GM19328 (cell line): ENCODE results near the gene RNF141.

Experiments used
- ATAC-seq: cut with Tn5 transposase; IDR thresholded peaks from one replicate; pipeline ENCODE4 v1.9.1; 2021; ENCODE audit warnings: mild to moderate bottlenecking, moderate library complexity; ENCODE audit not compliant: unreplicated experiment

RNF141 gene

DNA sequence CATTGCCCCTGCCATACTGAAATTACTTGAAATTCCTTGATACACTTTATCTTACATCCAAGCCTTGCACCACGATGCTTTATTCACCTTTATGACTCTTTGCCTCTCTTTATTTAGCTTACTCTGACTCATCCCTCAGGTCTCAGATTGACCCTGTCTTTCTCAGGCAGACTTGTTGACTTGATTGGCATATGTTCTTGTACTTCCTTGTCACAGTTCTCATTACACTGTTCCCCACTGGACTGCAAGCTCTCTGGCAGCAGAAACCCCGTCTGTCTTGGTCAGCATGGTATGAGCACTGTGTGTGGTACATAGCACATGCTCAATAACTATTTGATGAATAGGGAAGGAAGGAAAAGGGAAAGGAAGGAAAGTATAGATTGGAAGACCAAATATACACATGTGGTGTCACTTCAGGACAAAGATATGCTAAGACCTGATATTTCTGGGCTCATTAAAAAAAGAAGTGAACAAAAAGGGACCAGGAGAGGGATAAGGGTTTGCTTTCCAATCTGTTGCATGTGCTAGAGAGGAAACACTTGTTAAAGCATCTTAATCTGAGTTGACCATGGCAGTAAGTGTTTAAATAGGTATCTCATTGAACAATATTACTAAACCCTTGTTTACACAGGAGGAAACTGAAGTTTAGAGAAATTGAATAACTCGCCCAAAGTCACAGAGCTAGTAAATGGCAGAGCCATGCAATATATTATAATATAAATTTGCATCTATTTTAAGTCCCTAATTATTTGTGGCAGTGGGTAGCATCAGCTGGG, 20.2 kb upstream of the RNF141 start:
- no peak for ATAC-seq

DNA sequence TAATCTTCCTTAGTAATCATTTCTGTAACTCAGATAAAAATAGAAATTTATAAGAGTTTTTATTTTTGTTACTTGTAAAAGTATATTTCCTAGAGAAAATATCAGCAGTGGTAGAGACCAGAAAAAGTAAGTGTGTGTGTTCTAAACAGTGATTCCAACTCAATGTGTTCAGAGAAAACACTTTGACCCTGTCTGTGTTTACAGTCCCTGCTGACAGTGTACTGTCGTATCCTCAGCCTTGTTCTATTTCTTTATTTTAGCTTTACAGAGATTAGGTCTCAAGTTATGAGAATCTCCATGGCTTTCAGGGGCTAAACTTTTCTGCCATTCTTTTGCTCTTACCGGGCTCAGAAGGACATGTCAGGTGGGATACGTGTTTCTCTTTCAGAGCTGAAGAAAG, 17.3 kb upstream of the RNF141 start:
- ATAC-seq = no peak

DNA sequence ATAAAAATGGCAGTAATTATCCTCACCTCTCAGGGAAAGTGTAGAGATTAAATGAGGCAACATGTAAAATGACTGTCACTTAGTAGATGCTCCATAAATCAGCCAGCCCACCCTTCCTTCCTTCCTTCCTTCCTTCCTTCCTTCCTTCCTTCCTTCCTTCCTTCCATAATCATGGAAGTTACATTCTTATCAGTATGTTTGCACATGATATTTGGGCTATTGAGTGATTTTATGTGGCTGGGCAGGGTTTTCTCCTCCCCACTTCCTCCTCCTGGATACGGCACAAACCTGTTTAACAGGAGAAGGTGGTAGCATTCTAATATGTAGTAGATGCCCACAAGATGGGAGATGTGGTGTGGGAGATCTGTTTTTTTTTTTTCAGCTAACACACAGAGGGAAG, 15.6 kb upstream of the RNF141 start:
- no peak for ATAC-seq

DNA sequence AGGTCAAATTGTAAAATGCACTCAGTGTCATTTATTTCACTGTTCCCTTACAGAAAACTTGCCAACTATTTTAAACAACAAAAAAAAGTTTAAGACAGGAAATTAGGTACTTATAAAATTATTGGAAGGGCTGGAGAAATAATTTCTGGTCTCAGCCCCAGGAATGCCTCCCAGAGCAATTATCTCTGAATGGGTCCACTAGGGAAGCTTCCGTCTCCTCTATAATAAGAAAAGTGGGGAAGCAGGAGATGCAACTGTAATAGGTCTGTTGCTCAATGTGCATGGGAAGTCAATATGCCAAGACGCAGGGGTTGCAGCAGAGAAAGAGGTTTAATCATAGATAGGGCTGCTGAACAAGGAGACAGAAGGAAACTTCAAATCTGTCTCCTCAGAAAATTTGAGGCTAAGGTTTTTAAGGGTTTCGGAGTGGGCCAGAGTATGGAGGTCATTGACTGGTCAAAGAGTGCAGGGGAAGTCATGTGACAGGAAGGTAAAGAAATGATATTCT, 10.9 kb upstream of the RNF141 start:
- ATAC-seq = no peak

DNA sequence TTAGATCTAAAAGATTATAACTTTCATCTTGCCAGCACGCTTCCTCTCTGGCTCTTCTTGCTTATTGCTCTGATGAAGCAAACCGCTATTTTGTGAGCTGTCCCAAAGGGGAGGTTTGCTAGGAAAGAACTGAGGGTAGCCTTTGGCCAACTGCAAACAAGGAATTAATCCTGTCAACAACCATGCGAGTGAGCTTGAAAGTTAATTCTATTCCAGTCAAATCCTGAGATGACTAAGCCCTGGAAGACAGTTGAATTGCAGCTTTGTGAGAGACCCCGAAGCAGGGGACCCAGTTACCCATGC, 10.3 kb upstream of the RNF141 start:
- no peak for ATAC-seq

DNA sequence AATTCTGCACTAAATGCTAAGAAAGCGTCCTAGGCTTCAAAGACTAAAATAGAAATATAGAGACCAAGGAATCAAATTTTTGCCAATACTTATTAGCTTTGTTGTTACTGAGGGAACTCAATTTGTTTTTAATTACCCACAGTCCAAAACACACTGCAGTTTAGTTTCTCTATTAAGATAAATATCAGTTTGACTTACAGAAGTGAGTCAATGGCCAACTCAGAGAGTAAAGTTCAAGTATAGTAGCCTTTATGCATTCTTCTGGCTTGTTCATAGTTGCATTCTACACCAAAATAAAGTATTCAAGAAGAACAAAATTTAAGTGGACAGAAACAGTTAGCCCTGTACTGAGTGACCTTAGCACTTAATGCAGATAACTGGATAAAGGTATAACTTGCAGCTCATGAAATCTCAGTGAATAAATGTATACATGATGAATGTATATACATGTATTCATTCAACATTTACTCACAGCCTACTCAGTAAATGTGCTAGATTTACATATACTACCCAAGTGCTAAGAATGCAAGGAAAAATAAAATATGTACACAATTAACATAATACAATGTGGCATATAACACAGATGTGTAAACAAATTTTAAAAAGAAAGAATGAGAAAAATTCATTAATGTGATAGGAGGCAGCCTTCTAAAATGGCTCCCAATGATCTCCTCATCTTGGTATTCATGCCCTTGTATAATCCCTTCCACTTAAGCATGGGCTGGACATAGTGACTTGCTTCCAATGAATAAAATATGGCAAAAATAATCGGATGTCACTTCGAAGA, 9.7 kb upstream of the RNF141 start:
- ATAC-seq = no peak

DNA sequence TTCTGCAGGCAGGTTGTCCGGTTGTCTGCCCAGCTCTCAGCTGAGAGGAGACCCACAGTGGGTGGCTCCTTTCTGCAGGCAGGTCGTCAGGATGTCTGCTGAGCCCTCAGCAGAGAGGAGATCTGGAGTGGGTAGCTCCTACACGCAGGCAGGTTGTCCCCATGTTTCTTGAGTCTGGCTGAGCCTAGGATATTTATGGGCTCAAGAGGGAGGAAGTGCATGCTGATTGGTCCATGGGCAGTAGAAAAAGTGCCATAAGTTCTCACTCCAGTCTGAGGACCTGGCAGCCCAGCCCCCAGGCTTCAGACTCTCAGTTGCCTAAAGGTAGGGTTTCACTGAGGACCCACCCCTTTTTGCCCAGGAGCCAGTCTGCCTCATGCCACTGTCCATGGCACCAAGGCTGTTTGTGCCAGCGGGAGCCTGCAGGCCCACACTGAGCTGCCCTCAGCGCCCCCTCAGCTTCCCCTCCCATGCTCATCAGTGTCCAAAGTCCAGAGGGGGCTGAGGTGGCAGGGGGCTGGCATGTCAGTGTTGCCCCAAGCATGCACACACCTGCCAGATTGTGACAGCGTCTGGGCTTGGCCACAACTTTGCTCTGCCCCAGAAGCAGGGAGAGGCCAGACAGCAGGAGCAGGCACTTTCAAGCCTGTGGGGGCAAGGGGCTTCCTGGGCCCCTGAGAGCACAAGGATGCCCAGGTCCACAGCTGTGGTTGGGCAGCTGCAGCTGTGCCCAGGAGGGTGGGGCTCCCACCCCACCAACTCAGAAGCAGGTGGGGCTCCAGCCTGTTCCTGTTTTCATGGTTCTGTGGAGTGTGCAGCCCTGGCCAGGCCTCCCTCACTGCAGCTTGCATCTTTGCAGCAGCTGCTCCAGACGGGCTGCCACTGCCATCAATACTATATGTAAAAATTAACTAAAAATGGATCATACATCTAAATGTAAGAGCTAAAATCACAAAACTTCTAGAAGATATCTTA, 3.8 kb upstream of the RNF141 start:
- no peak for ATAC-seq

DNA sequence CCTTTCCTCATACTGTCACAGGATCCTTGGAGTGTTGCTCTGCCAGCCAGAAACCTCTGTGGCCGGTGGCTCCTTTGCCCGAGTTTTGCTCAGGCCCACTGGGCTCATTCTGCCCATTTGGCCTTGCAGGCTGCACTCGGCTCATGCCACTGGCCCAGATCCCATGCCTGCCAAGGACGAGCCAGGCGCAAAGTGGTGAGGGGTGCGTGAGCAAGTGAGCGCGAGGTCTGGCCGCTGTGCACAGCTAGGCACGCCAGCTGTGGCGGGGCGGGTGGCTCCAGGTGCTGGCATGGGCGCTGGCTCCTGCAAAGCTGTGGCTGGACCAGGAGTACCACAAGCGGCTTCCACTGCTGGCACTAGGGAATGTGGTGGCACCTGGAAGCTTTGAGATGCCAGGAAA, 2.8 kb upstream of the RNF141 start:
- ATAC-seq = no peak

DNA sequence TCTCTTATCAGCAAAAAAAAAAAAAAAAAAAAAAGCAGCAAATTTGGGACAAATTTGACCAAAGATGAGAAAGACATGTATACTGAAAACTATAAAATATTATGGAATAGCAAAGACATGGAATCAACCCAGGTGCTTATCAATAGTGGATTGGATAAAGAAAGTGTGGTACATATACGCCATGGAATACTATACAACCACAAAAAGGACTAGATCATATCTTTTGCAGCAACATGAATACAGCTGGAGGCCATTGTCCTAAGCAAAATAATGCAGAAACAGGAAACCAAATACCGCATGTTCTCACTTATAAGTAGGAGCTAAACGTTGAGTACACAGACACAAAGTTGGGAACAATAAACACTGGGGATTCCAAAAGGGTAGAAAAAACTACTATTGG, 1.8 kb upstream of the RNF141 start:
- no peak for ATAC-seq

DNA sequence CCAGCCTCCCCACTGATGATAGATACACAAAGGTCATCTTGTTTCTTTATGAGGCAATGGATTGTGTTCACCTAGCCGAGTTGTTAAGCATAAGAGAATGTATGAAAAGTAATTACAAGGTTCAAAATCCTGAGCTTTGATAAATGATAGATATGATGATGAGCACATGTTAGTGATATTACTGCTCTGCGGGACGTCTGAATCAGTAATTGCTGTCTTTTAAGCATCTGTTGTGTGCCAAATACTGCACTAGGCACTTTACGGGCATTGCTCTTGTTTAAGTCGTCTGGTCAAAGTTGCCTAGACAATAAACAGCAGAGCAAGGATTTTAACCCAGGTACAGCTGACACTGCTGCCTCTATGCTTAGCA, 559 bp upstream of the RNF141 start:
- ATAC-seq = no peak

DNA sequence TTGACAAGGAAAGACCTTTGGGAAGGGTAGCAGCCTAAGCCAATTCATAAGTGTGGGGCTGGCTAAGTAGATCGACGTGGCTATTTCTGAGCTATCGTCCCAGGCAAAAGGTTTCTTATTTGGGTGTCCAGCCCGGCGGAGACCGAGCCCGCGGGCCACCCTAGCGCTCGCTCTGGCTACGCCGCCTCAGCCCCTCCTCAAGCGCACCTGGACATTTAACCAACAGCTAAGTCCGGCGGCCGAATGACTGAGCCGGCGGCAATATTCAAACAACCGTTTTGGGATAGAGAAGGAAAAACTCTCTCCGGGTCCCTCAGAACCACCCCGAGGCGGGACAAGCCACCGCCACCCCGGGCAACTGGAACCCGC, 457 bp downstream of the RNF141 start:
- peak; percentile 22 for ATAC-seq

DNA sequence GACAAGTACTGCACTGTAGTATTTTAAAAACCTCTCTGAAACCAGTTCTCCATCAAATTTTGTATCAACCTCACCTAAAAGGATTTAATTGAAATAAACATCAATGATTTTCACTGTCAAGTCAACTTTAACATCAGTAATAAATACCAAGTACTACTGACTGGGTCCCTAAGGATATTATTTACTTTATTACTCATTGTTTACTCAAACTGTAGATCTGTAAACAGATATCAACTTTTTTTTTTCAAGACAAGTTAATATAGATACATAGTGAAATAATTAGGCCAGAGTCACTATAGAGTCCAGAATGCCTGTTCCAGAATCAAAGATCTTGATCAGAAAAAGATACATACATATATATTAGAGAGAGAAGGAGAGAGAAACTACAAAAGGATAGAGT, 1.6 kb downstream of the RNF141 start:
- ATAC-seq = no peak

DNA sequence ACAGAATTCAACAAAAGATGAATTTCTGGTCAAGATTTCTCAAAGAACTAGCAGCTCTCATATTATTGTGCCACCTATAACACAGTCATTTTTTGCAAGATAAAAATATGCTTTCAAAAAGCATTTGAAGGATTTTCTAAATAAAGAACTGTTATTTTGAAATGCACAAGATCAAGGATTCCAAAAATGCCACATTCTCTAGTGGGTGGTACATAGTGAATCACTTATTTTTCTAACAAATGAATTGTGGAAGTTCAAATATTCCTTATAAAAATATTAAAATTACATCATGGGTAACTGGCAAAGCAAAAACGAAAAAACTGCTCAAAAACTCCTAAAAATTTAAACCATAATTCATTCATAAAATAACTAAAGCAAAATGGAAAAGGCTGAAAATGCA, 2.1 kb downstream of the RNF141 start:
- ATAC-seq = no peak

DNA sequence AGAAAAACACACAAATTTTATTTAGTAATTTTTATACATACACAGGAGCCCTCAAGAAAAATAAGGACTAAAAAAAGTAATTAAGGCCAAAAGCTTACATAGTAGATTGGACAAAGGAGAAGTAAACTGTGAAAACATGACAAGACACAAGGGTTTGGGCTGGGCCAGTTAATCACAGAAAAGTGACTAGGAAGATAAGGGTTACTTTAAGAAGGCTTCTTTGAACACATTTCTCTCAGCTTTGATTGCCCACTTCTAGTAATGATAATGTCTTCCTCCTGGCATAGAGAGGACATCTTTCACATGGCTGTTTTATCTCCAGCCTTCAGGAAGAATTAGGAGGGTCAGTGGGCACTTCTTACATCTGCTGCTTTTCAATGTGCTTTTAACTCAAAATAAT, 3.4 kb downstream of the RNF141 start:
- no peak for ATAC-seq

DNA sequence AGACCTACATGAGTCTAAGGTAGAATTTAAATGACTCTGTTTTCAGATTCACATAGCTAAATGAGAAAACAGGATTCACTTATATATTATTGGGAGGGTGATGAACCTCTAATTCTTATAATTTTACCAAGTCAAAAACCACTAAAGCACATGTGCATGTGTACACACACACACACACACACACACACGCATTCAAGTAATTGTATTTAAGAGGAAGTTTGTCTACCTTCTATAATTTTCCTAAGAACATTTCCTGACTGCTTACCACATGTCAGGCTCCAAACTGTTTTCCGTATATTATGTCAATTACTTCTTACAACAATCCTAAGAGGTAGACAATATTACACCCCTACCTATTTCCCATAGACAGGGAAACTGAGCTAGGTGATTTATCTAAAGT, 6.7 kb downstream of the RNF141 start:
- ATAC-seq = no peak

DNA sequence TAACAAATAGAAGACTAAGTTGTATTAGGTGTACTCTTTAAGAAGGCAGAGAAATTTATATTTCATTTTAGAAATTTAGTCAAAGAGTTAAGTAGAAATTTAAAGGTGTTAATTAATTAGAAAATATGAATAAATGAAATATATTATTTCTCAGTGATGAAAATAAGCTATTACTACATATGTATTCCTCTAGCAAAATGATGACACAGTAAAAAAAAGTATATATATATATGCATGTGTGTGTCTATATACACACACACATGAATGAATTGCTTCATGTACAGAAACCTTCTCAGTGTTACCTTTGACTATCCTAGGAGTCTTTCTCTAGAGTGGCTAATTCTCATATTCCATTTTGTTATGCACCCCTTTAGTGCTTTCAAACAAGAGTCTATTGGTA, 7.7 kb downstream of the RNF141 start:
- ATAC-seq = no peak

DNA sequence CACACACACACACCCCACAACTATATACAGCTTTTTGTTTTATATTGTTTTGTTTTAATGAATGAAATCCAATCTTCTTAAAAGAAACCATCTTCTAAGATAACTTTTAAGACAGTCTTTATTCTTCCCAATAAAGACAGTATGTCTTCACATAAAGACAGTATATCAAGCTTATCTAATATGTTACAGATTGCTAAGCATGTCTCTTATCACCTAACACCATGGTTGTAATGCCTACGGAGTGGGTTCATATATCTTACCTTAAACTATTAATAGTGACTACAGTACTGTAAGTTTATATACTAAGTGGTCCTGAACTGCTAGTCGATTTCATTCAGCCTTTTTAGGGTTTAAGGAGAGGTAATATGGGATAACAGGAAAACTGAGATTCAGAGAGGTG, 8.5 kb downstream of the RNF141 start:
- ATAC-seq = no peak

DNA sequence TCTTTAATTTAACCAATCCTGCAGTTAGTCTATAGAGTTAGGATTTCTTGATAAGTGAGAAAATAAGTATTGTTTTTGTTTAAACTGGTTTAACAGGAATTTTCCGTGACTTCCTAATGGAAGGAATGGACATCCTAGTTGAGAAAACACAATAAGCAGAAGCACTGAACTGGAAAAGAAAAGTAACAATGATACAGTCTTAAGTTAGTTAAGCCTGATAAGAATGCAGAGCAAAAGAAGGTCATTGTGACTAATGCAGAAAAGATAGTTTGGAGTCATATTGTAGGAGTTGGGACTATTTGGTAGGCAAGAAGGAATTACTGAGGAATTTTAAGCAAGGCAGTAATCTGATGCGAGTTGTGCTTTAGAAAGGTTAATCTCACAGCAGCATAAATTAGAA, 11.7 kb downstream of the RNF141 start:
- ATAC-seq = no peak

DNA sequence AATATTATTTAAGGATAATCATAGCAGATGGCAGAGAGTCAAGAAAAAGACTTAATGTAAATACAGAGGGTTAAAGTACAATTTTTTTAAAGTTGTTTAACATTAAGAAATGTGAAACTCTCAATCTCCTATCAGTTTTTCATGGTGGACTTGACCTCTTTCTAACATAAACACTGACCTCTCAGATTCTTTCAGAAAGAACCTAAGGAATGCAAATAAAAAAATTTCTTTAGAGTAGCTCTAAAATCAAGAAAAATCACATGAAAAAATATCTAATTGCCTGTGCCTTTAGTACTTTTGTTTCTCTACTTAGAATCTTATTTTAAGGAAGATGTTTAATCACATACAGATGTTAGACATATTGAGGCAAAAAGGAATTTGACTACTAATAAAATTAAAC, 12.9 kb downstream of the RNF141 start:
- ATAC-seq = no peak

DNA sequence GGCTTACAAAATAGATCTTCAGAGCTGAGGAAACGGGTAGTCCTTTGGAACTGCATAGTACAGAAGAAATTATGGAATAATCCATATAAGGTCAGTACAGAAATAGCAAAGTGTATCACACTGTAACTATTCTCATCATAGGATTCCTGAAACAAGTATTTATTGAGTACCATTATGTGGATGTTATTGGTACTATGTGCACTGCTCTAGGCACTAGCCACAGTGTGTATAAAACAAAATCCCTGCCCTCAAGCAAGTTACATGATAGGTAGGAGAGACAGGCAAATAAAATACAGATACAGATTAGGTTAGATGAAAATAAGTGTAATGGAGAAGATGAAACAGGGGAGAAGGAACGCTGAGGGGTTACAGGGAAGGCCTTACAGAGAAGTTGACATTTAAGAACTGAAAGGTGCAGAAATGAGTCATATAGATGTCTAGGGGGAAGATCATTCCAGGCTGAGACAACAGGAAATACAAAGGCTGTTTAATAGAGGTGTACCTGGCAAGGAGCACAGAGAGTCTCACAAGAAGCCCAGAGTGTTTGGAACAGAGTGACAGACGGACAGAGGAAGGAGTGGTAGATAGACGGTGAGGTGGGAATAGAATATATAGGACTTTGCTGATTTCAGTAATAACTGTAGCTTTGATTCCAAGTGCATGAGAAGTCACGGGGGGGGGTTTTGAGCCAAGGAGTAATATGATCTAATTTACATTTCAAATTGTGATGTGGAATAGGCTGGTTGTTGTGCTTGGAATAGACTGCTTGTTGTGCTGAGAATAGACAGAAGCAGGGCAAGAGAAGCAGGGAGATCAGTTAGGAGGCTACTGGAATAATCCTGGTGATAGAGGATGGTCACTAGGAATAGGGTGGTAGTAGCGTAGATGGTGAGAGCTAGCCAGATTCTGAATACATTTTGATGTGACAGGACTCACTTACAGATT, 13.7 kb downstream of the RNF141 start:
- ATAC-seq = no peak
